GM18508 (cell line): Measurements from ENCODE around the gene NAV2.
"Not testable (repeated sequence)": the region's sequence is repeated elsewhere in the genome, so short reads cannot be mapped to it uniquely, and the experiment has no call there.

Experiments
- ATAC-seq: cut with Tn5 transposase; IDR thresholded peaks from one replicate; pipeline ENCODE4 v1.9.1; 2021; ENCODE audit warnings: moderate number of reproducible peaks; ENCODE audit not compliant: insufficient read depth, unreplicated experiment

Gene NAV2

DNA sequence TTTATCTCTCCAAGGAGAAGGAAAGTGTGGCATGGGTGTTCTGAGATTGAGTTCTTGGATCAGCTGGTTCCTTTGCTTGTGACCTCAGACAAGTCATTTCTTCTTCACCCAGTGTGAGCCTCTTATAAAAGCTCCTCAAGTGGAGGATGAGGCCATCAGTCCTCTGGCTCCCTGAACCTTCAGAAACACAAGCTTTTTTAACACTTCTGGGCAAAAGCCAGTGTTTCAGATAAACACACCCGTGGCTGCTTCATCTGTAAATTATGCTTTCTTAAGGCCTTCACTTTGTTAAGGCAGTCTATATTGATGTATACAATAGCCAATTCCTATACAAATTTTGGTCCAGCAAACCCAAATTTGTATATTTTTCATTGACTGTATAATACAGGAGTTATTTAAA lies 267.8 kb downstream of the NAV2 start:
- no peak for ATAC-seq

GRCh38 chr11:19980957-19981669 lies 268.5 kb downstream of the NAV2 start:
- no peak for ATAC-seq

GRCh38 chr11:19982774-19983495 lies 270.3 kb downstream of the NAV2 start:
- ATAC-seq, result no peak

DNA sequence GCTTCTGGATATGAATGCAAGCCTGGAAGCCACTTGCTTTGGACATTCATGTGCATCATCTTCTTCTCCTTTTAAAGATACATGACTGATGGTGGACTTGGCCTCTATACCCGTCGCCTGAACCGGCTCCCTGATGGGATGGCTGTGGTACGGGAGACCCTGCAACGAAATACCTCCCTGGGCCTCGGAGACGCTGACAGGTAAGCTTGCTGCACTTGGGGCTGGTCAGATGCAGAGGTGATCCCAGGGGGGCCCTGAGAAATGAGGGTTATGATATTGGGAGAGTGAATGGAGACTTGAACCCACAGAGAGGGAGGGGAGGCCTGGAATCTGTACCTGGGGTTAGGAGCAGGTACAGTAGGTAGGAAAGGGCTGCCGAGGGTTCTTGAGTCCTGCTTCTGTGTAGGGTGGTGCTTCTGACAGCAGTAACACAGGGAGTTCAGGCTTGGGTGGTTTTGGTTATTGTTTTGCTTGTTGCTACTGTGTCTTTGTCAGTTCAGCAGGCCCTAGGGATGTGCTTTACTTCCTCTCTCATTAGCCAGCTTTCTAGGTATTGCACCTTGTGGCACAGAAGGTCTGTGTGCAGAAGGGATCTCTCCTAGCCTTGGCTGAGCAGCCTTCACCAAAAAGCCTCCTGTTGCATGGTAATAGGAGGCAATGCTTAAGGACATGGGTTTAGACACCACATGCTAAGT lies 271.6 kb downstream of the NAV2 start:
- no peak for ATAC-seq

DNA sequence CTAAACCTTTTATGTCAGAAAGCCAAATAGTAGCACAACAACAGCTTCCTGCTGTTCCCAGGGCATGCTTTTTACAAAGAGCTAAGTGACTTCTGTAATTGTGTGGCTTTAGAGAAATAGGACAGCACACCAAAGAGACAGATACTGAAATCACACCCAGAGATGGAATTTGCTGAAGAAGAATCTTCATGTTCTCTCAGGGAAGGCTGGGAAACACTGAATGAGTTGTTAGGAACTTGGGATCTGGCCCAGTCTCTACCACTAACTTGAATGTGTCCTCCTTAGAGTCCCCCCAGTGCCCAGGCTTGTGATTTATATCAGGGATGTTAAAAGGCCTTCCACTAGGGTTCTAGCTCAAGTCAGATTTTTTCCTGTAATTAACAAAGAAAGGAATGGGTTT lies 272.5 kb downstream of the NAV2 start:
- ATAC-seq, result no peak

DNA sequence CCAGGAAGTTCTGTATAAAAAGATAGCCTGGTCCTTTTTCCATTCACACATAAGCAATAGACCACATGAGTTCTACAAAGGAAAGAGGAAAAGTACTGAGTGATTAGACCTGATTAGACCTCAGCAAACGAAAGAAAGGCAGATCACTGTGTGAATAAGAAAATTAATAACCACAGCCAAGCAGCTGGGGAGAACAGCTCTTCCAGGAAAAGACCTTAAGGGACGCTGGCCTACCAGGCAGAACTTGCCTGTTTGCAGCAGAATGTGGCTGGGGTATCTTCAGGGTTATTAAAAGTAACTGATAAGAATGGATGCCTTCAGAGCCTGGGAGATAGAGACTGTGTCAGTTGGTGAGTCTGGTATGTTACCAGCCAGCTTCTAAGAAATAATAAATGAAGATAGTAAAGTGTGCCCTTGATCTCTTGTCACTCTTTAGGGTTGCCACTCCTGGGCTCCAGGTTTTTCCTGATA lies 274.7 kb downstream of the NAV2 start:
- no peak for ATAC-seq

DNA sequence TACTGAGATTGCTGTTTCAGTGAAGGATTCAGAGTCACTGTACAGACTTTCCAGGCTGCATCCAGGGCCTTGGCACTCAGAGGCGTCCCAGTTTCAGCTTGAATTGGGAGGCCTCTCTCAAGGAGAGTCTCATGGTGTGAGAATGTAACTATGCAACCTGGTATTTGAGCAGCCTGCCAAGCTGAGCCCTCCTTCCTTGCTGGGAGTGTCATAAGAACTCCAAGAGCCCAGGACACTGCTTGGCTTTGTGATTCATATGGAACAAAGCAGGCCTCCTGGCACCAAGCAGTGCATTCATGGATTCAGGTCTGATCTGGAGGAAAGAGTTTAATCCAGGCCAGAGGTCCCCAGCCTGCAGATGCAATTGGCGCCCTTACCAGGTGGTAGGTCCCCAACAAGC lies 276.0 kb downstream of the NAV2 start:
- ATAC-seq, result no peak

DNA sequence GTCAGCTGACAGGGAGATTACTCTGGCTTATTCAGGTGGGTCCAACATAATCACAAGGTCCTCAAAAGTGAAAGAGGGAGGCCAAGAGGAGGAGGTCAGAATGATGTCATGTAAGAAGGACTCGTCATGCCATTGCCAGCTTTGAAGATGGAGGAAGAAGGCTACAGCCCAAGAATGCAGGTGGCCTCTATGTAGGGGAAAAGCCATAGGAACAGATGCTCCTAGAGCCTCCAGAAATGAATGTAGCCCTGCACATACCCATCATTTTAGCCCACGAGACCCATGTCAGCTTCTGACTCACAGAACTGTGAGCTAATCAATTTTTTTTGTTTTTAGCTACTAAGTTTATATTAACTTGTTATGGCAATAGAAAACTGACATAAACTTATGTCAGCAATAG lies 276.6 kb downstream of the NAV2 start:
- ATAC-seq, result no peak

DNA sequence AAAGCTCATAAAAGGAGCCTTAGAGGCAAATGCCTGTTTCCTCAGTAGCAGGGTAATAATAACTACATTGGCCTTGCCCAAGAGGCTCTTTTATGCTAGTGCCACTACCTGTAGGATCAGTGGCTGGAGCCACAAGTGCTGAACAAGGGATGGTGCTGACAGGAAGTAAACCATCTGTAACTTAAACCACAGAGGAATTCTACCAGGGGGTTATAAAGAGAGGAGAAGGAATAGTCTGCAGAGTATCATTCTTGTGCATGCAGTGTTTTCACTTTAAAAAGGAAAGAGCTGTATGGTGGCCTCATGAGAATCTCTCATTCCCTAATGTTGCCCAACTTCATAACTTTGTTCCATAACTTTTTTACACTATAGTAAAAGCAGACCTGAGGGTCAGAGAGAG lies 279.5 kb downstream of the NAV2 start:
- no peak for ATAC-seq

GRCh38 chr11:19992998-19993397 lies 280.4 kb downstream of the NAV2 start:
- no peak for ATAC-seq

DNA sequence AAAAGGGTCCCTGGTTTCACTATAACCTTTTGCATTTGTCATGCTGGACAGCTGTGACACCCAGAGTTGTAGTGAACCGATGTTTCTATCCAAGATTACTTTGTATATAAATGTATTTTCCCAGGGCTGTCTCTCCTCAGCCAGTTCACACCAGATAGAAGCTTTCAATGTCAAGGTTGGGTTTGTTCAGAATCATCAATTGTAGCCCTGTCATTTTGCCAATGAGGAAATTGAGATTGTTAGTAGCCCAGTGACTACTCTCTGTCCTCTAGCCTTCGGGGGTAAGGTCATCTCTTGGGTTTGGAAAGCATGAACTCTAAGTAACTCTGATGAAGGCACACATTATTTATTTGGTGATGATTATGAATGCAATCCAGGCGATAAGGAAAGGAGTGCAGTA lies 282.0 kb downstream of the NAV2 start:
- no peak for ATAC-seq

- ATAC-seq, result no peak
These were observed 282.5 kb downstream of the NAV2 start for GRCh38 chr11:19995145-19995544.

GRCh38 chr11:19996571-19996970 lies 283.9 kb downstream of the NAV2 start:
- ATAC-seq, result no peak

DNA sequence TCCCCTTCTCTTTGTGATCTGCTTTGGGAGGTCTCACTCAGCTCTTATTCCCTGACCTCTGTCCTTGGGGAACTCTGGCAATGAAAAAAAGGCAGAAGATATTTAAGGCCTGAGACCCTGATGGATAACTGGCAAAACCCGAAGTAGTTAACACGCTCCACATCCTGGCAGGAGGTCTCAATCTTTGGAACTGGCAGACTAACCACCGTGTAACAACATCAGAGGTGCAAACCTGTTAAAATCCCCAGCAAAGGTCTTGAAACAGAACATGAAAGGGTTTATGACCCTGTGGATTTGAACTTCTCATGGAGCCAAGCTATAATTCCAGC lies 287.3 kb downstream of the NAV2 start:
- ATAC-seq, result no peak

GRCh38 chr11:20000351-20001134 lies 287.9 kb downstream of the NAV2 start:
- ATAC-seq, result no peak

DNA sequence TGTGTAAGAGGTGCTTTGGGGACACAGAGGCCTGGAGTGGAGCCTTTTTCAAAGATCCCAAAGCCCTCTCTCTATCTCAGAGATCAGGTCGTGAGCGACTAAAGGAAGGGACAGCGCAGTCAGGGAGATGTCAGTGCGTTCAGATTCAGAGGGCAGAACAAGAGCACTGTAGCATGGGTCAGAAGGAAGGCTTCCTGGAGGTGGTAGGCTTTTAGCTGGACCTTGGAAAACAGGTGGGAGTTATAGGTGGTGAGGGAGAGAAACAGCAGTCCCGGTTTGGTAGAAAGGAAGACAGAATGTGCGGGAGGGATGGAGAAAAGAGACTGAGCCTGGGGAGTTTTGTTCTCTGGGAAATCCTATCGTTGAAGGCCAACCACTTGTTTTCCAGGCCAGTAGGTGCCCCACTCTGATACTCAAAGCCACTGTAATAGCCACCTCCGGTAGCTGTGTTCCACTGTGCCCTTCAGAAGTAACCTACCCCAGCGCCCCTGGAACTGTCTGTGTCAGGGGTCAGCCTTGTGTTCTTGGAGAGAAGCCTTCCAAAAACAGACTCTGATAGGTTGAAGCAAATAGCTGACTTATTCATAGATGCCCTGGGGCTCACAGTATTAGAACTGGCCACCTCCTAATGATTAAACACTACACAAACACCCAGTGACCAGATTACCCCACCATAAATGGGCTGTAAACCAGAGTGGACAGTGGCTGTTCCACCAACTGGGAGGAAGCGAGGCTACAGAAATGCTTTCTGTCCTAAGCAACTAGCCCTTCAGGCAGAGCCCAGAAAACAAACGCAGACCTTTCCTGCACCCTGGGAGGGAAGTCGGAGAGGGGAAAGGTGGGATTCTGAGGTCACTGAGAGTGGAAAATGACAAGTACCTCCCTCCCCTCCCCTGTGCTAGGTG lies 289.9 kb downstream of the NAV2 start:
- no peak for ATAC-seq

DNA sequence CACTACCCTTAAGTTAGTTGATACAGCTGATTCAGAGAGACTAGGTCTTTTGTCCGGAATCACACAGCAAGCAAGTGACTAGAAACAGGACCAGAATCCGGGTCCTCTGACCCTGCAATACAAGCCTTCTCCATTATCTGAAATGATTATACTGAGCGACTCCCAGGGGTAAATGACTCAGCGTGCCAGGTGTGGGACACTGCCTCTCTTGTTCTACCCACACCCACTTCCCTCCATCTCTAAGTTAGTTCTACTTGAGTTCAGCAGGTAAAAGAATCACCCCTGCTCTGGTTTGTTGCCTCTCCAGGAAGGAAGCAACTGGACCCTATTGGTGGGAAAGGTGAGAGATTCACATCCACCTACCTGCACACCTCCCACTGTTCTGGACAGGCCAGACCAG lies 290.7 kb downstream of the NAV2 start:
- ATAC-seq, result no peak

DNA sequence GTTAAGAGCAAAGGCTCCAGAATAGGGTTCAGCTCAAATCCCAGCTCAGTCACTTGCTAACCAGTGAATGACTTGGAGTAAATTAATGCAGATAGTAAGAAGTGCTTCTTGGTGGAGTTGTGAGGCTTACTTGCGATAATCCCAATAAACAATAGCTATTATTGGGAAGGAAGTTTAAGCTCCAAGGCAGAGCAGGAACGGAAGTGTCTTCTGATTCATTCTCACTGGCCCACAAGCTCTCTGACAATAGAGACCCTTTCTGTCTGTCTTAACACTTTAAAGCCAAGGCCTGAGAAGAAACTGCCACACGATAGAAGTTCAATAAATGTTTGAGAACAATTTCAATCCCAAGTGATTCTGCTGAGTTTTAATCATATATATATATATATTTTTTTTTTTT lies 292.2 kb downstream of the NAV2 start:
- no peak for ATAC-seq

DNA sequence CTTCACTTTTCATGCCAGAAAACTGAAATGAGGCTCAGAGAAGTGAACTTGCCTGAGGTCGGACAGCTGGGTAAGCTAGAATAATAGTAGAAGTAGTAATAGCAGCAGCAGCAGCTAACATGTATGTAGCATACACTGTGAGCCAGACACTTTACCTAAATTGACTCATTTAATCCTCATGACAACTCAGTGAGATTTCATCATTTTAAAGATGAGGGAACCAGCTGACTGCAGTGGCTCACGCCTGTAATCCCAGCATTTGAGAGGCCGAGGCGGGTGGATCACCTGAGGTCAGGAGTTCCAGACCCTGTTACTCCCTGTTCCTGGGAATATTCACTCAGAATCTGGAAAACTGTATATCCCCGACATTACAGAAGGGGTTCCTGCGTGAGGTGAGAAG lies 293.1 kb downstream of the NAV2 start:
- no peak for ATAC-seq

GRCh38 chr11:20006618-20007017 lies 294.0 kb downstream of the NAV2 start:
- ATAC-seq, result not testable (repeated sequence)
